CD8-positive, alpha-beta memory T cell (primary cell): Measurements from ENCODE around the gene BIN1. TPM values are rescaled to one million over a fixed set of nuclear protein-coding genes. Genes with fewer than 3 reads are reported as not detected.
A peak's percentile ranks its signal among the peaks of the same experiment; 100 is the strongest.

Experiments
- CTCF ChIA-PET: fragments of 350-600 bp; sonication (Branson Sonifier 250); formaldehyde crosslinking; loops from one replicate; lab custom pipeline; 2021; ENCODE audit warnings: antibody characterized with exemption; lab: Charles Lee
- POLR2A ChIA-PET: fragments of 350-600 bp; sonication (Branson Sonifier 250); formaldehyde crosslinking; loops from one replicate; lab custom pipeline; 2021; ENCODE audit warnings: antibody characterized with exemption; lab: Charles Lee
- DNase-seq, 5 donors: peaks; one replicate each; pipeline versions ENCODE4 v3.0.0 to v3.0.0-alpha.2; 2020 to 2022; ENCODE audit warnings: mixed read lengths in 1 of 5
- H3K27ac ChIP-seq: one replicate; pipeline ENCODE4 v1.7.0; 2013; ENCODE audit warnings: low read depth, mild to moderate bottlenecking, low read length, moderate library complexity
- H3K27me3 ChIP-seq: 2 replicates; pipeline ENCODE4 v1.7.0; 2013; ENCODE audit warnings: low read length, mild to moderate bottlenecking; ENCODE audit not compliant: insufficient read depth, poor library complexity, severe bottlenecking
- H3K36me3 ChIP-seq: 2 replicates; pipeline ENCODE4 v1.7.0; 2013; ENCODE audit warnings: mild to moderate bottlenecking, low read length, moderate library complexity; ENCODE audit not compliant: insufficient read depth
- H3K4me1 ChIP-seq: 2 replicates; pipeline ENCODE4 v1.7.0; 2013; ENCODE audit warnings: mild to moderate bottlenecking, low read length, moderate library complexity; ENCODE audit not compliant: insufficient read depth
- H3K4me3 ChIP-seq: 2 replicates; pipeline ENCODE4 v1.7.0; 2013; ENCODE audit warnings: mild to moderate bottlenecking, low read length
- H3K9me3 ChIP-seq: 2 replicates; pipeline ENCODE4 v1.7.0; 2013; ENCODE audit warnings: mild to moderate bottlenecking, low read length
- H3K27ac Mint-ChIP-seq, 8 donors: one replicate each; pipeline ENCODE4 v1.8.0; 2020 to 2021; ENCODE audit warnings: mixed read lengths in 8 of 8, mild to moderate bottlenecking in 6 of 8, inconsistent platforms in 3 of 8, moderate library complexity in 3 of 8
- H3K27me3 Mint-ChIP-seq, 2 donors: one replicate each; pipeline ENCODE4 v1.8.0; 2020 to 2021; ENCODE audit warnings: mixed read lengths in 2 of 2, mild to moderate bottlenecking in 1 of 2, moderate library complexity in 1 of 2
- H3K36me3 Mint-ChIP-seq, 3 donors: one replicate each; pipeline ENCODE4 v1.8.0; 2020 to 2021; ENCODE audit warnings: mixed read lengths in 3 of 3, inconsistent platforms in 1 of 3, mild to moderate bottlenecking in 1 of 3
- H3K4me1 Mint-ChIP-seq, 3 donors: one replicate each; pipeline ENCODE4 v1.8.0; 2020 to 2021; ENCODE audit warnings: mixed read lengths in 3 of 3, inconsistent platforms in 1 of 3, mild to moderate bottlenecking in 1 of 3
- H3K4me3 Mint-ChIP-seq, 7 donors: one replicate each; pipeline ENCODE4 v1.8.0; 2020 to 2021; ENCODE audit warnings: mixed read lengths in 7 of 7, mild to moderate bottlenecking in 6 of 7, moderate library complexity in 4 of 7, inconsistent platforms in 2 of 7
- H3K9me3 Mint-ChIP-seq, 5 donors: one replicate each; pipeline ENCODE4 v1.8.0; 2020 to 2022; ENCODE audit warnings: mixed read lengths in 5 of 5, mild to moderate bottlenecking in 3 of 5, moderate library complexity in 2 of 5, inconsistent platforms in 1 of 5
- polyA plus RNA-seq: library from polyadenylated mRNA; unstranded; fragments of 300-500 nt; fragmentation: Illumina TruSeq; gene quantifications from one replicate; pipeline ENCODE4 v1.2.3, GENCODE V29; 2021
- total RNA-seq, 2 experiments: library from RNA; stranded (reverse); gene quantifications; one replicate each; pipeline ENCODE4 v1.2.3, GENCODE V29; 2021

The BIN1 gene
- total and polyA plus RNA-seq, 3 experiments from 2014 or later, result 84.9 to 163 (median 87.3) TPM

DNA sequence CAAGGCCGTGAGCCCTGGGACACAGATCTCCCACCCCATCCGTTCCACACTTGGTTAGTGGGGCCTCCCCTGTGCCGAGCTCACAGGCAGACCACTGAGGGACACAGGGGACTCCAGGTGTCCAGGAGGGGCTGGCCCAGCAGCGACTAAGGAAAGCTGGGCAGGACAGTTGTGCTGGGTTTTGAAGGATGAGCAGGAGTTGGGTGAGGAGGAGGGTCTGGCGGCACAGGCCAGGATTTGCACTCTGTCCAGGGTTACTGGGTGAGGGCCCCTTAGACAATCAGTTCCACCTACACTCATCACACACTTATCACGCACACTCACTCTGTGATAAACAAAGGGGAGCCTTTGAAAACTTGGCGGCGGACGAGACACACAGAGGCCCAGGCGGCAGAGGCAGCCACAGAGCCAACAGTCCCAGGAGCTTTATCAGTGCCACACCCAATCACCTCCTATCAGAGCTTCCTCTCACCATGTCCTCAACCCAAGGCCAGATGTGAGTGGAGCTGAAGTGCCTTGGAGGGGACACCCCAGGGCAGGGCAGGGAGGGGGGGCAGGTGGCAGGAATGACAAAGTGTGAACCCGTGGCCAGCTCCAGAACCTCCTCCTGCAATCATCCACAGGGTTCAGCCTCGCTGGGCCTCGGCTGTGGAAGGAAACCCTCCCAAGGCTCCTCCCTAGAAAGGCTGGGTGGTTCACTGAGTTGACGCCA, 26.6 kb downstream of the BIN1 start:
- H3K4me1 Mint-ChIP-seq, result peaks cover 74 to 91% (median 85%) of the 10 kb centered on the region in 3 donors
- H3K27ac Mint-ChIP-seq, result peak overlapping the region; percentile 95 to 100 (median 98)
- peaks cover 0 to 21% (median 0%) of the 10 kb centered on the region in 3 donors for H3K36me3 Mint-ChIP-seq
- no peaks in the 10 kb centered on the region for H3K9me3 ChIP-seq
- H3K4me3 ChIP-seq, result peak overlapping the region; percentile 93
- peak overlapping the region; percentile 89 to 96 (median 92) for H3K4me3 Mint-ChIP-seq
- no peaks in the 10 kb centered on the region for H3K27me3 Mint-ChIP-seq
- H3K36me3 ChIP-seq, result peaks cover 5% of the 10 kb centered on the region
- H3K27me3 ChIP-seq, result no peaks in the 10 kb centered on the region
- H3K4me1 ChIP-seq, result peaks cover 84% of the 10 kb centered on the region
- H3K9me3 Mint-ChIP-seq, result no peaks in the 10 kb centered on the region
- DNase-seq, result peak; percentile 32 to 73 (median 50)
- ChIA-PET CTCF (interaction anchor here (1.0 to 8.8 kb wide), 6 partner anchors 9 to 29 kb away, joined by 4 to 108 read pairs (median 6); partner anchors contain the start of gene BIN1), POLR2A (interaction anchor here (0.5 to 2.8 kb wide), 4 partner anchors 12 to 254 kb away, joined by 3 to 23 read pairs (median 6); partner anchors contain the start of gene BIN1)
- peak overlapping the region; percentile 87 for H3K27ac ChIP-seq

DNA sequence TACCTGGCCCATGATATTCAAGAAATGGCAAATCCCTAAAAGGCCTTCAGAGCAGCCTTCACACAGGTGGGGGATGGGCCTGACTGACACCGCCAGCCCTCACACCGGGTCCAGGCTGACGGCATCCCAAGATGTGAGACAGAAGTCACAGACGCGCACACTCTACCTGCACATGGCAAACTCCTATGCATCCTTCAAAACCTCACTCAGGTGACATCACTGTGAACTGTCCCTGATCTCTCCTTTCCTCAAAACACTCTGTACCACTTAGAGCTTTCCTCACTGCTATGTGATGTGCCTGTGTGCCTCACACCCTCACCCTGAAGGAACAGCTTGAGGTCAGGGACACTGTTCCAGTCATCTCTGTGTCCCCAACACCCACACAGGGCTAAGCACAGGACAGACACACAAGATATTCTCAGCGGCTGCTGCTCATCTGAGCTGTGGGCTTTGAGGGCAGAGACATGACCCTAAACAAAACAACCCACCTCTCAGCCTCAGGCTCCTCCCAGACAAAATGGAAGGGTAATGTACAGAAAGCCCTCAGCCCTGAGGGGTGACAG, 27.5 kb downstream of the BIN1 start:
- peaks cover 65 to 90% (median 84%) of the 10 kb centered on the region in 3 donors for H3K4me1 Mint-ChIP-seq
- DNase-seq, result no peak
- peak overlapping the region; percentile 93 for H3K4me3 ChIP-seq
- H3K36me3 Mint-ChIP-seq, result peaks cover 0 to 28% (median 0%) of the 10 kb centered on the region in 3 donors
- H3K4me1 ChIP-seq, result peaks cover 75% of the 10 kb centered on the region
- peaks cover 5% of the 10 kb centered on the region for H3K36me3 ChIP-seq
- no peaks in the 10 kb centered on the region for H3K9me3 ChIP-seq
- ChIA-PET CTCF (interaction anchor here (1.4 to 8.8 kb wide), 6 partner anchors 8 to 28 kb away, joined by 3 to 108 read pairs (median 6); partner anchors contain the start of gene BIN1), POLR2A (interaction anchor here (1.0 kb wide), 1 partner anchor 24 kb away, joined by 4 read pairs; no protein-coding TSS in a partner anchor)
- peak overlapping the region; percentile 89 to 96 (median 92) for H3K4me3 Mint-ChIP-seq
- no peaks in the 10 kb centered on the region for H3K27me3 Mint-ChIP-seq
- no peak overlapping the region for H3K27ac ChIP-seq
- no peaks in the 10 kb centered on the region for H3K9me3 Mint-ChIP-seq
- no peaks in the 10 kb centered on the region for H3K27me3 ChIP-seq
- peak overlapping the region; percentile 95 to 100 (median 98) for H3K27ac Mint-ChIP-seq

- DNase-seq, result no peak
- POLR2A ChIA-PET, result no interaction called here
- Histone ChIP-seq H3K4me3 (peak overlapping the region; percentile 93), H3K4me1 (peaks cover 68% of the 10 kb centered on the region), H3K27me3 (no peaks in the 10 kb centered on the region), H3K9me3 (no peaks in the 10 kb centered on the region), H3K27ac (no peak overlapping the region), H3K36me3 (peaks cover 5% of the 10 kb centered on the region)
- no peaks in the 10 kb centered on the region for H3K27me3 Mint-ChIP-seq
- peaks cover 61 to 90% (median 83%) of the 10 kb centered on the region in 3 donors for H3K4me1 Mint-ChIP-seq
- no peaks in the 10 kb centered on the region for H3K9me3 Mint-ChIP-seq
- peak overlapping the region; percentile 87 to 95 (median 92) for H3K4me3 Mint-ChIP-seq
- peaks cover 0 to 34% (median 0%) of the 10 kb centered on the region in 3 donors for H3K36me3 Mint-ChIP-seq
- H3K27ac Mint-ChIP-seq, result peak overlapping the region; percentile 95 to 100 (median 98)
- CTCF ChIA-PET, result interaction anchor here (1.4 to 8.8 kb wide), 3 partner anchors 11 to 27 kb away, joined by 3 to 108 read pairs (median 21); no protein-coding TSS in a partner anchor
Measured at GRCh38 chr2:127078666-127079270, 28.2 kb downstream of the BIN1 start.

DNA sequence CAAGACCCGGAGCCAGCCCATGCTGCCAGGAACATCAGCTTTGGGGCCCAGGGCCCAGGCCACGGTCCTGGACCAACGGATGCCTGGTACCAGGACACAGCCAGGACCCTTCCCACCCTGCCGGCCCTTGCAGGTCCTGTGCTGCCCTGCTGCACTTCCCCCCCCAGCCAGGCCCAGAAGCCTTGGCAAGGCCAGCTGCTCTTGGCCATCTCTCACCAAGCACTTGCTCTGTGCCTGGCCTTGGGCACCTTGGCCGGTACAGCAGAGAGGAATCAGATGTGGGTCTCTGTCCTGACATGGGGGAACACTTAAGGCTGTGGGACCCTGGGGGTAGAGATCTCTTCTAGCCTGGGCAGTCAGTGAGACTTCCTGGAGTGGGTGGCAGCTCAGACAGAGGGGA, 28.9 kb downstream of the BIN1 start:
- peak overlapping the region; percentile 54 to 95 (median 87) for H3K4me3 Mint-ChIP-seq

GRCh38 chr2:127076924-127077323, 30.0 kb downstream of the BIN1 start:
- H3K9me3 Mint-ChIP-seq, result no peaks in the 10 kb centered on the region
- Histone ChIP-seq H3K27ac (no peak overlapping the region), H3K36me3 (peaks cover 5% of the 10 kb centered on the region), H3K4me3 (no peak overlapping the region), H3K27me3 (no peaks in the 10 kb centered on the region), H3K9me3 (no peaks in the 10 kb centered on the region), H3K4me1 (peaks cover 50% of the 10 kb centered on the region)
- H3K27ac Mint-ChIP-seq, result peak overlapping the region; percentile 79 to 98 (median 90)
- H3K4me1 Mint-ChIP-seq, result peaks cover 48 to 85% (median 71%) of the 10 kb centered on the region in 3 donors
- peaks cover 0 to 51% (median 0%) of the 10 kb centered on the region in 3 donors for H3K36me3 Mint-ChIP-seq
- POLR2A ChIA-PET, result interaction anchor here (0.8 kb wide), 1 partner anchor 8 kb away, joined by 4 read pairs; no protein-coding TSS in a partner anchor
- H3K4me3 Mint-ChIP-seq, result no peak overlapping the region
- CTCF ChIA-PET, result interaction anchor here (1.0 to 8.8 kb wide), 3 partner anchors 8 to 37 kb away, joined by 3 to 108 read pairs (median 3); no protein-coding TSS in a partner anchor
- no peak for DNase-seq
- no peaks in the 10 kb centered on the region for H3K27me3 Mint-ChIP-seq

More for the DNA sequence above, 28.9 kb downstream of the BIN1 start:
- POLR2A ChIA-PET, result no interaction called here
- H3K27ac ChIP-seq, result no peak overlapping the region
- no peak overlapping the region for H3K4me3 ChIP-seq
- Mint-ChIP-seq H3K27ac (peak overlapping the region; percentile 95 to 99 (median 98)), H3K36me3 (peaks cover 0 to 40% (median 0%) of the 10 kb centered on the region in 3 donors), H3K9me3 (no peaks in the 10 kb centered on the region), H3K27me3 (no peaks in the 10 kb centered on the region), H3K4me1 (peaks cover 54 to 85% (median 76%) of the 10 kb centered on the region in 3 donors)
- no peaks in the 10 kb centered on the region for H3K9me3 ChIP-seq
- H3K4me1 ChIP-seq, result peaks cover 61% of the 10 kb centered on the region
- no peak for DNase-seq
- H3K27me3 ChIP-seq, result no peaks in the 10 kb centered on the region
- H3K36me3 ChIP-seq, result peaks cover 5% of the 10 kb centered on the region
- CTCF ChIA-PET, result interaction anchor here (4.1 to 8.8 kb wide), 2 partner anchors 10 to 27 kb away, joined by 21 to 108 read pairs; no protein-coding TSS in a partner anchor

DNA sequence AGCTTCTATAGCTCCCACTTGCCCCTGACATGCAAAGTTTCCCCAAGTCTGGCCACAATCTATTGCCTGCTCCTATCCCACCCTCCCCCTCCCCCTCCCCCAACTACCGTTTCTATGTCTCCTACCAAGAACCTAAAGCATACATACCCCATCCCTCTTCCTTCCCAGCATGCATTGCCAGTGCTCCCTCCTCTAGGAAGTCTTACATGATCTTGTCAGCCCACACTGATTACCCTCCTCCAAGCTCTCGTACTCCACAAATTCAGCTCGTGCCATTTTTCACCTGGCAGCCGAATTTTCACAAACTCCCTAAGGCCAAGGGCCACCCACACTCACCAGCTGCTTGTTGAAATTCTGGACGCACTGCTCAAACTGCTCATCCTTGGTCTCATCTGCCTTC, 30.7 kb downstream of the BIN1 start:
- no peaks in the 10 kb centered on the region for H3K9me3 Mint-ChIP-seq
- H3K4me1 Mint-ChIP-seq, result peaks cover 45 to 87% (median 70%) of the 10 kb centered on the region in 3 donors
- ChIA-PET CTCF (interaction anchor here (1.4 to 8.8 kb wide), 2 partner anchors 9 to 37 kb away, joined by 3 to 108 read pairs; no protein-coding TSS in a partner anchor), POLR2A (no interaction called here)
- H3K36me3 ChIP-seq, result peaks cover 5% of the 10 kb centered on the region
- peak overlapping the region in 7 of 8 donors; percentile 50 to 98 (median 85) for H3K27ac Mint-ChIP-seq
- H3K9me3 ChIP-seq, result no peaks in the 10 kb centered on the region
- peaks cover 0 to 53% (median 0%) of the 10 kb centered on the region in 3 donors for H3K36me3 Mint-ChIP-seq
- H3K4me1 ChIP-seq, result peaks cover 48% of the 10 kb centered on the region
- H3K27ac ChIP-seq, result no peak overlapping the region
- DNase-seq, result no peak
- no peaks in the 10 kb centered on the region for H3K27me3 Mint-ChIP-seq
- H3K4me3 ChIP-seq, result no peak overlapping the region
- peak overlapping the region in 1 of 7 donors; percentile 74 for H3K4me3 Mint-ChIP-seq
- H3K27me3 ChIP-seq, result no peaks in the 10 kb centered on the region

GRCh38 chr2:127075821-127076220, 31.1 kb downstream of the BIN1 start:
- peaks cover 5% of the 10 kb centered on the region for H3K36me3 ChIP-seq

More at GRCh38 chr2:127075821-127076220, 31.1 kb downstream of the BIN1 start:
- no peak for DNase-seq
- ChIA-PET CTCF (interaction anchor here (8.8 kb wide), 1 partner anchor 8 kb away, joined by 108 read pairs; no protein-coding TSS in a partner anchor), POLR2A (no interaction called here)
- Mint-ChIP-seq H3K27me3 (no peaks in the 10 kb centered on the region), H3K4me3 (no peak overlapping the region), H3K9me3 (no peaks in the 10 kb centered on the region), H3K27ac (peak overlapping the region in 4 of 8 donors; percentile 50 to 96 (median 82)), H3K36me3 (peaks cover 0 to 55% (median 0%) of the 10 kb centered on the region in 3 donors), H3K4me1 (peaks cover 47 to 88% (median 74%) of the 10 kb centered on the region in 3 donors)
- Histone ChIP-seq H3K27ac (no peak overlapping the region), H3K27me3 (no peaks in the 10 kb centered on the region), H3K4me3 (no peak overlapping the region), H3K4me1 (peaks cover 45% of the 10 kb centered on the region), H3K9me3 (no peaks in the 10 kb centered on the region)
